Activated CD8-positive, alpha-beta memory T cell treated with anti-CD3 and anti-CD28 coated beads, Interleukin-2, amount 50 U/mL, for 1 hour (primary cell): ENCODE data around the gene APOL3.
A peak's percentile ranks its signal among the peaks of the same experiment; 100 is the strongest.
"Not testable (repeated sequence)": the region's sequence is repeated elsewhere in the genome, so short reads cannot be mapped to it uniquely, and the experiment has no call there.

Experiments used
- DNase-seq: peaks from one replicate; pipeline ENCODE4 v3.0.0-alpha.2; 2020; ENCODE audit errors: extremely low read depth

The APOL3 gene

DNA sequence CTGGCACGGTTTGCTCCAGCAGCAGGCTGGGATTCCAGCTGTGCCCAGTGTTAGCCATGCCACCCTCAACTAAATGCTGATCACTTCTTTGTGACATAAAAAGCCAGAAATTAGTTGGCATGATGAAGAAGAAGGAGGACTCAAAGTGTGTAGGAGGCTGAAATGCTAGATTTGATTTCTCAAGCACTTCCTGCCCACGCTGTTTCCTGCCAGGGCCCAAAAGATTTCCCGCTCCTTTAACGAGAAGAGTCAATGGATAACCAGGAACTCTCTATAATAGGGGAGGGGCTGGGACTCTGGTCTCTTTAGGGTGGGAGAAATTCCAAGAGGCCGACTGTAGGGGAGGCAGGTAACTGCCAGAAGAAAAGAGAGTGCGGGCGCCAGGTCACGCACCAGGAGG lies 26.4 kb downstream of the APOL3 start:
- DNase-seq: no peak

DNA sequence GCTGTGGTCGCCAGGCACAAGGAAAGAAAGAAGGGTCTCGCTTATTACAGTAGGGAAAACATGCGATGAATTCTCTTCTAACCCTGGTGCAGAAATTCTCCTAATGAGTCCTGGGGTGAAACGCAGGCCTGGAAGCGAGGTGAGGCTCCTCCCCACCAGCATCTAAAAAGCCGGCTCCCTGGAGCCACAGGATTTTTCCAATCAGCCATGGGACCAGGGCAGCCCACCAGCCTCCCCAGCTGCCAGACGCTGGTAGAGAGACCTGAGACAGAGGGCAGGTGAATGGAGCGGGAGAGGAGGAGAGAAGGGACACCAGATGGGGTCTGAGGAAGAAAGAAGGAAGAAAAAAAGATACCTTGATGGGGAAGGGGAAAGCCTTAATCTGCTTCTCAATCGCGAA lies 28.6 kb downstream of the APOL3 start:
- DNase-seq: no peak

DNA sequence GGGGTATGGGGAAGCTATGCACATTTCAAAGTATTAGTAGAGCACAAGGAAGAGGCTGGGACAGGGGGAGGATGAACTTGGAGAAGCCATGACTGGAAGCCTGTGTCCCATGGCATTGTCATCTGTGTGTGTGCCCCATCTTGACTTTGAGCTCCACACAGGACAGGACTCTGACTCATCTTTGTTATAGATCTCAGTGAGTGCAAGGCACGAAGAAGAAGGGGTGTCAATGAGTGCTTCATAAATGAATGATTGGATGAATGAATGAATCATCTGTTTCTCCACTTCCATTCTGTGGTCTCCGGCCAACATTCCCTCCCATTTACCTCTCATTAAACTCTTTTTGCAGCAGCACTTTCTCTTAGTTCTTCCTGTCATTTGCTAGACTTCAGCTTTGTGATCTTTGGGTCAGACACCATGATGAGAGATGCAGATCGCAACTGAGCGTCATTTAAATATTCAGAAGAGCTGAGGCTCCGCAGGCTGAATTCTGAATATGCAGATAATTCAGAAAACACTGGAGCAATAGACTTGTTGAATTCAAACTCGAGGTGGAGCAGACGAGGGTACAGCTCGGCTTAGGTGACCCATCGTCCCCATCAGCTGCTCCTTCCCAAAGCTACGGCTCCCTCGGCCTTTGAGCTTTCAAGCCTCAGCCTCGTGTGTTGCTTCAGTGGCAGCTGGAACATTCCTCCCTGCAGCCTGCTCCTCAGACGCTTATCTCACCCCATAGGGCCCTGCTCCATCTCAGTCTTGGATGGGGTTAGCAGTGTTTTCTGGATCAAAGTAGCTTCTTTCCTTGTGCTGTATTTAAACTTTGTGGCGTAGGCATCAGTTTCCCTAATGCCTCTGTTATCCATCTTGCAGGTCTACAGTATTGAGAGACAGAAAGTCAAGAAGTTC lies 30.8 kb downstream of the APOL3 start:
- DNase-seq: no peak

- DNase-seq: no peak
These were observed 31.5 kb downstream of the APOL3 start for GRCh38 chr22:36129071-36129470.

GRCh38 chr22:36125994-36126531 lies 34.5 kb downstream of the APOL3 start:
- no peak for DNase-seq

- no peak for DNase-seq
These were observed 35.1 kb downstream of the APOL3 start for GRCh38 chr22:36125434-36125833.

- DNase-seq: no peak
These were observed 35.9 kb downstream of the APOL3 start for GRCh38 chr22:36124666-36125065.

GRCh38 chr22:36123673-36124630 lies 36.6 kb downstream of the APOL3 start:
- DNase-seq: peak; percentile 83

GRCh38 chr22:36120621-36121351 lies 39.8 kb downstream of the APOL3 start:
- not testable (repeated sequence) for DNase-seq

DNA sequence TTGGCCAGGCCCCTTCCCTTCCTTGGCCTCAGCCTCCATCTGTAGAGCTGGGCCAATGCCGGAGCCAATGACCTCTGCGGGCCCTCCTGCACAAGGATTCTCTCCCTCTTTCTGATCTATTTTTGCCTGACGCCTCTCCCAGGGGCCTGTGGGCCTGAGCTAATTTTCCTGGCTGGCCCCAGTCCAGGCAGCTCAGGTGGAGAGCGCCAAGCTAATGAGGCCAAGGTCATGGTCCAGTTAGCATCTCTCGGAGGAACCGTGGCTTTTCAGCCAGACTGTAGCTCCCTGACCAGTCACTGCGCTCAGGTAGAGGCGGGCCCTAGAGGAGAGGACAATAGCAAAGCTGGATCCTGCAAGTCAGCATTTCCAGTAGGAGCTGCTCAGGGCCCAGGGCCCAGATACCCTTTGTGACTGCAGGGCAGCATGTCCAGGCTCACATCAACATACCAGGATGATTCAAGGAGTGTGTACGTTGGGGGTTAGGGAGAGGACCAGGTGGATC lies 43.5 kb downstream of the APOL3 start:
- no peak for DNase-seq

DNA sequence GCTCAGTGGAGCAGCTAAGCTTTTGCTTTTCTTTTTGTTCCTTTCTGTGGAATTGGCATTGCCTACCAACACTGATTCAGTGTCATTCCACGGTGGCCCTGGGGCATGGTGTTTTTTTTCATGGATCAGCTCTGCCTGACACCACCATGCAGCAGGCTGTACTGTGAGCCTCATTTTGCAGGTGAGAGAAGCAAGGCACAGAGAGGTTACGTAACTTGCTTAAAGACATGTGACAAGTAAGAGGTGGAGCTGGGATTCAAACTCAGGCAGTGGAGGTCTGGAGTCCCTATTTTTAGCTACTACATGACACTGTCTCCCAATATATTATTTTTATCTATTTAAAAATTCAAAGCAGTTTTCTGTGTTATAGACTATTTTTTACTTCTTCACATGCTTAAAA lies 44.4 kb downstream of the APOL3 start:
- no peak for DNase-seq

GRCh38 chr22:36113121-36113520 lies 47.4 kb downstream of the APOL3 start:
- DNase-seq: no peak

DNA sequence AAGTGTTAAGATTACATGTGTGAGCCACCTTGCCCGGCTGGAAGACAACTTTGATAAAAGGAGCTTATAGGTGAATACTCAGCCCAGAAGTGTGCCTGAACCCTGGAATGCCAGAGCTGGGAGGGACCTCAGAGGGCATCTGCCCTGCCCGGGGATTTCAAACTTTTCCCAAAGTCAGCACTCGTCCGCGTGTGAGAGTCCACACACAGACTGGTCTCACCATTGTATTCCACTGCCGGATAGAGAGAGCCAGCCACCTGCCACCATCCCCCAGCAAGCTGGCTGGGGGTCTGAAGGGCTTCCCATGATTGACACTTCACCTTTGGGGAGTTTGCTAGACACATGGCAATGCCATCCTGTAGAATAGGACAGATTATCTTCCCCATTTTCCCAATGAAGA lies 49.2 kb downstream of the APOL3 start:
- no peak for DNase-seq

- DNase-seq: no peak
These were observed 50.2 kb downstream of the APOL3 start for GRCh38 chr22:36110306-36110881.

DNA sequence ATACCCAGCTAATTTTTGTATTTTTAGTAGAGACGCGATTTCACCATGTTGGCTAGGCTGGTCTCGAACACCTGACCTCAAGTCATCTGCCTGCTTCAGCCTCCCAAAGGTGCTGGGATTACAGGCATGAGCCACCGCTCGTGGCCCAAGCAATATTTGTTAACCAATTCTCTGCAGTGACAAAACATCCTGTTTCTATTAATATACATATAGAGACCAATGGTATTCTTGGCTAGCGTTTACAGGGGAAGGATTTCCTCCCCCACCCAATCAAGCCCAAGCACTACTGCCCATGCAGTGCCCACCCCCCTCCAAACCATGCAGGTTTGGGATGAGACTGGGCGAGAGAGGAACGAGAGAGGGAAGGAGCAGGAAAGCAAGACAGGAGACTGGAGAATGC lies 53.1 kb downstream of the APOL3 start:
- DNase-seq: no peak

DNA sequence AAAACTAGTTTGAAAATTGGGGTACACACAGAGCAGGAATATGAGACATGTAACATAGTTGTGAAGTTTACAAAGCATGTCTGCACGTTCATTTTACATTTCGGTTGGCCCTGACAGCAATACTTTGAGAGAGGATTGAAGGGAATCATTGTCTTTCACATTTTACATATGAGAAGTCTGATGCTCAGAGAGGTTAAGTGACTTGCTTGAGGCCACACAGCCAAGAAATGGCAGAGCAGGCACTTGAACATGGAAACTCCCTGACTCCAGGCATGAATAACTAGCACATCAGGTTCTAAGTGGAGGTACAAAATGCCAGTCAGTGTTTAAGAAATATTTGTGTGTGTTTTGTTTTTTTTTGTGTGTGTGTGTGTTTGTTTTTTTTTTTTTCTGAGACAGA lies 53.6 kb downstream of the APOL3 start:
- DNase-seq: no peak

DNA sequence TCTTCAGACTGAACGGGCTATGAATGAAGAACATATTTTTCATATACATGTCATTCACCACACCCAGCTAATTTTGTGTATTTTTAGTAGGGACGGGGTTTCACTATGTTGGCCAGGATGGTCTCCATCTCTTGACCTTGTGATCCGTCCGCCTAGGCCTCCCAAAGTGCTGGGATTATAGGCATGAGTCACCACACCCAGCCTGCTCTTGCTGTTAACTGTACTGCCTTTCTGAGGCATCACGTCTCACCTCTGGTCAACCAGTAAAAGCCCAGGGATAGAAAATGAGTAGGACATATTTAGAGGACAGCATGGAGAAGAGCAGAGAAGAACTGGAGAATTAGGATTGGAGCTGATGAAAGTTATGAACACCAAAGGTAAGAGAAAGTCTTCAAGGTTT lies 55.6 kb downstream of the APOL3 start:
- DNase-seq: no peak

- DNase-seq: no peak
These were observed 56.1 kb downstream of the APOL3 start for GRCh38 chr22:36104435-36104834.

GRCh38 chr22:36103891-36104290 lies 56.7 kb downstream of the APOL3 start:
- no peak for DNase-seq

DNA sequence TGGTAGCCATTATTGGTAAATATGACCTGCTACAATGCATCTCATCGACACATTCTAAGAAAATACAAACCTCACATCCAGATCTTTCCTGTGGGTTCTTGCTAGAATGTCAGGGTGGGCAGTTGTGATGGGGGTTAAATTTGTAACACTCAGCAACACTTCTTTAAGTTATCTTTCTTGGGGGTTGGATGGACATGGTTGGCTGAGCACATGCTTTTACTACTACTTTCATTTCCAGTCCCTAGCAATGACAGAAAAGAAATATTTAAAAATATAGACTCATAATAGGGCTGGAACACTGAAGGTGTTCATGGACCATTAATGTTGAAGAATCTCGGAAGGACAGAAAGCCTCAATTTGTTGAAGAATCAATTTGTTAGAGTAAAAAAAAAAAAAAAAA lies 57.6 kb downstream of the APOL3 start:
- DNase-seq: no peak

DNA sequence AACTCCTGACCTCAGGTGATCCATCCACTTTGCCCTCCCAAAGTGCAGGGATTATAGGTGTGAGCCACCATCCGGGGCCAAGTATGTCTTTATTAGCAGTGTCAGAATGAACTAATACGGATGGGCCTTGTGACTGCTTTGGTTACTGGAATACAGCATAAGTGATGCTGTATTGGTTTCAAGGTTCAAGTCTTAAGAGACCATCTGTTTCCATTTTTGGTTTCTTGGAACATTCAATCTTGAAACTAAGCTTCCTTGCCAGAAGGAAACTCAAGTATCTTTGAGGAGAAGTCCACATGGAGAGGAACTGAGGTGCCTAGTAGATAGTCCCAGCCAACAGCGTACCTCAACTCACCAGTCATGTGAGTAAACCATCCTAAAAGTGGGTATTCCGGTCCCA lies 58.8 kb downstream of the APOL3 start:
- no peak for DNase-seq
